Measurements from ENCODE around the gene OPCML. TPM values are rescaled to one million over a fixed set of nuclear protein-coding genes. Genes with fewer than 3 reads are reported as not detected.

Gene OPCML
- total RNA-seq, 4 donors from 2014 or later = not detected

DNA sequence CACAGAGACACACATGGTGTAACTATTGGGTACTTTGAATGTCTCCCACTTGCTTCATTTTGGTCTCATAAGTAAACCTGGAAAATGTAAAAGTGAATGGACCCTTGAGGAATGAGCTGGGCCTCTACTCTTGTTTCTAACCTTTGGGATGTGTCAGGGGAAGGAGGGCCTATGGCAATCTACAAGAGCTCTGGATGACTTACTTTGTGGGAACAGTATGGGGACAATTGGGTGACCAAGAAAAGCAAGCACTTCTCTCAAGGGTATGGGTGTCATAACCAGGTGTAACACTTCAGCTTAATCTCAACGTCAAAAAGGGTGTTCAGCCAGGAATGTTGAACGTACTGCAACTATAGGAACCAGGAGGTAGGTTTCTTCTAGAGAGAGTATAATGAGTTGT, 144.0 kb downstream of the OPCML start:
- Histone ChIP-seq H3K36me3 (no peaks in the 10 kb centered on the region), H3K9me3 (no peaks in the 10 kb centered on the region), H3K4me3 (no peak overlapping the region), H3K27me3 (no peaks in the 10 kb centered on the region), H3K4me1 (no peaks in the 10 kb centered on the region), H3K27ac (no peak overlapping the region)
- TF ChIP-seq POLR2A (IDR thresholded peaks at IDR 0.05) (no peak), EP300 (IDR thresholded peaks at IDR 0.05; ENCODE audit: low read depth) (no peak), POLR2AphosphoS5 (IDR thresholded peaks at IDR 0.05) (no peak)
- TF ChIP-seq, protein P1, sequence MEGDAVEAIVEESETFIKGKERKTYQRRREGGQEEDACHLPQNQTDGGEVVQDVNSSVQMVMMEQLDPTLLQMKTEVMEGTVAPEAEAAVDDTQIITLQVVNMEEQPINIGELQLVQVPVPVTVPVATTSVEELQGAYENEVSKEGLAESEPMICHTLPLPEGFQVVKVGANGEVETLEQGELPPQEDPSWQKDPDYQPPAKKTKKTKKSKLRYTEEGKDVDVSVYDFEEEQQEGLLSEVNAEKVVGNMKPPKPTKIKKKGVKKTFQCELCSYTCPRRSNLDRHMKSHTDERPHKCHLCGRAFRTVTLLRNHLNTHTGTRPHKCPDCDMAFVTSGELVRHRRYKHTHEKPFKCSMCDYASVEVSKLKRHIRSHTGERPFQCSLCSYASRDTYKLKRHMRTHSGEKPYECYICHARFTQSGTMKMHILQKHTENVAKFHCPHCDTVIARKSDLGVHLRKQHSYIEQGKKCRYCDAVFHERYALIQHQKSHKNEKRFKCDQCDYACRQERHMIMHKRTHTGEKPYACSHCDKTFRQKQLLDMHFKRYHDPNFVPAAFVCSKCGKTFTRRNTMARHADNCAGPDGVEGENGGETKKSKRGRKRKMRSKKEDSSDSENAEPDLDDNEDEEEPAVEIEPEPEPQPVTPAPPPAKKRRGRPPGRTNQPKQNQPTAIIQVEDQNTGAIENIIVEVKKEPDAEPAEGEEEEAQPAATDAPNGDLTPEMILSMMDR (IDR thresholded peaks at IDR 0.05) = no peak
- no peak for DNase-seq
- in situ Hi-C loops (cut with MboI; ENCODE audit: low pct_ligation_motif_present in 1 of 4, low pct_unique_long_range_greater_than_20kb in 1 of 4, low sequenced_read_pairs in 3 of 4) = no loop called here
- WGBS, 2 donors (ENCODE audit: low coverage in 1 of 2) = 77% methylated on average over 2 of the region's 2 CpGs; no CpG with 5 or more reads in 1 of the 2 donors
- intact Hi-C loops (cut with DNase I; ENCODE audit: low total_unique reads) = loop anchor here (5.0 kb wide), 1 partner anchor 1359 kb away; no protein-coding TSS in a partner anchor

DNA sequence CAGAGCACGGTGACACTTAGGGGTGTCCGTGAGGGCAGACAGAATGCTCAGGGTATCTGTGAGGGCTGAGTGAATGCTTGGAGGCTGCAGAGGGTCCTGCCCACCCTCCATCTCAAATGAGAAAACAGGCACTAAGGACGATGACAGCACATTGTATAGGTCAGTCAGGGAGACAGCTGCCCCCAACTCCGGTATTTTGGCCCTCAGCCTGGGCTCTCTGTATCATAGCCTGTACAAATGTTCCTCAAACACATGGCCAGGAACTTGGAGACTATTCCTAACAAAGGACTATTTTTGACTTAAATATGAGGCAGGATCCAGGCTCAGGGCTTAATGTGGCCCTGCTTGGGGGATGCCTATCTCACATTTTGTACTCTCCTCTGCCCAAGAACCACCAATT, 145.4 kb downstream of the OPCML start:
- no peak for DNase-seq
- in situ Hi-C loops (cut with MboI; ENCODE audit: low pct_ligation_motif_present in 1 of 4, low pct_unique_long_range_greater_than_20kb in 1 of 4, low sequenced_read_pairs in 3 of 4) = no loop called here
- 72% methylated on average over 4 of the region's 4 CpGs; no CpG with 5 or more reads in 1 of the 2 donors for WGBS, 2 donors (ENCODE audit: low coverage in 1 of 2)
- Histone ChIP-seq H3K4me1 (peaks cover 0 to 11% (median 2%) of the 10 kb centered on the region in 4 donors), H3K9me3 (no peaks in the 10 kb centered on the region), H3K36me3 (no peaks in the 10 kb centered on the region), H3K27ac (no peak overlapping the region), H3K27me3 (no peaks in the 10 kb centered on the region), H3K4me3 (no peak overlapping the region)
- no peak for TF ChIP-seq EP300 (IDR thresholded peaks at IDR 0.05; ENCODE audit: low read depth)
- TF ChIP-seq, protein P1 (IDR thresholded peaks at IDR 0.05) = no peak
- no peak for TF ChIP-seq POLR2A (IDR thresholded peaks at IDR 0.05)
- no peak for TF ChIP-seq POLR2AphosphoS5 (IDR thresholded peaks at IDR 0.05)
- intact Hi-C loops (cut with DNase I; ENCODE audit: low total_unique reads) = loop anchor here (5.0 kb wide), 1 partner anchor 1360 kb away; no protein-coding TSS in a partner anchor

DNA sequence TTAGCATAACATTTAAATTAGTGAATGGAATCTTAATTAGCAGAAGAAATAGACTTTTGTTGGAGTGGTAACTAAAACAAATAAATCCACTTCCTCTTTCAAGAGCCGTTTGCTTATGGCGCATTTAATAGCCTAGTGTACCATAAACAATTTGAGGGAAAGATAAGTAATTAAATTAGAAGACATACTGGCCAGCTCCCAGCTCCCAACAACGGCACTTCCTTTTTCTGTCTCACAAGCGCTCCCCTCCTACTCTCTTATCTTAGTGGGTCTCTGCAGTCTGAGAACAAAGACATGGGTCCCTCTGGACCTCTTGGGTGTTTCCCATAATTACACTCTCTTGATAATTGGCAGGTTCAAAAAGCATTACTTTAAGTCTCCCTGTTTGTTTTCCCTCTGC, 146.0 kb downstream of the OPCML start:
- H3K4me1 ChIP-seq = peaks cover 0 to 11% (median 2%) of the 10 kb centered on the region in 4 donors
- no peak for DNase-seq
- intact Hi-C loops (cut with DNase I; ENCODE audit: low total_unique reads) = loop anchor here (5.0 kb wide), 1 partner anchor 1361 kb away; no protein-coding TSS in a partner anchor
- H3K27me3 ChIP-seq = no peaks in the 10 kb centered on the region
- in situ Hi-C loops (cut with MboI; ENCODE audit: low pct_ligation_motif_present in 1 of 4, low pct_unique_long_range_greater_than_20kb in 1 of 4, low sequenced_read_pairs in 3 of 4) = no loop called here
- H3K4me3 ChIP-seq = no peak overlapping the region
- H3K27ac ChIP-seq = no peak overlapping the region
- TF ChIP-seq EP300 (IDR thresholded peaks at IDR 0.05; ENCODE audit: low read depth) = no peak
- no peaks in the 10 kb centered on the region for H3K36me3 ChIP-seq
- H3K9me3 ChIP-seq = no peaks in the 10 kb centered on the region
- WGBS, 2 donors (ENCODE audit: low coverage in 1 of 2) = 7 to 16% methylated on average over 4 of the region's 4 CpGs

DNA sequence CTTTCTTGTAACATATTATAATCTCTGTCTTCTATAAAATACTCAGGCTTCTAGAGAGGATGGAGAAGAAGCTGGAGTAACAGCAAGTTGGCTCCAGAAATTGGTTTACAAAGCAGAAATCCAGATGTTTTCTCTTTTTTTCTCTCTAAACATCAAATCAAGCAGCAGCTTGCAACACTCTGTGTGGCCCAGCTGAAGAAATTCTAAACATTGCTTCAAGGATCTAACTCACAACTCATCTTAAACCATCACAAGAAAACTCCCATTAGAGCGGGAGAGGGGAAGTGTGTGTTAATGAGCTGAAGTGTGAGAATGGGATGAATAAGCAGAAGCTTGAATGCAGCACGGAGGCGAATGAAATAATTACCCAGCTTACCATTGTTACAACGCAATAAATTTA, 146.5 kb downstream of the OPCML start:
- TF ChIP-seq POLR2A (IDR thresholded peaks at IDR 0.05) (no peak), EP300 (IDR thresholded peaks at IDR 0.05; ENCODE audit: low read depth) (no peak)
- TF ChIP-seq, protein P1 (IDR thresholded peaks at IDR 0.05) = no peak
- in situ Hi-C loops (cut with MboI; ENCODE audit: low pct_ligation_motif_present in 1 of 4, low pct_unique_long_range_greater_than_20kb in 1 of 4, low sequenced_read_pairs in 3 of 4) = no loop called here
- WGBS, 2 donors (ENCODE audit: low coverage in 1 of 2) = 41 to 48% methylated on average over 4 of the region's 4 CpGs
- intact Hi-C loops (cut with DNase I; ENCODE audit: low total_unique reads) = loop anchor here (5.0 kb wide), 1 partner anchor 1362 kb away; no protein-coding TSS in a partner anchor
- no peaks in the 10 kb centered on the region for H3K36me3 ChIP-seq
- H3K4me1 ChIP-seq = peaks cover 0 to 11% (median 2%) of the 10 kb centered on the region in 4 donors
- no peaks in the 10 kb centered on the region for H3K27me3 ChIP-seq
- no peaks in the 10 kb centered on the region for H3K9me3 ChIP-seq
- DNase-seq = no peak
- H3K27ac ChIP-seq = no peak overlapping the region
- H3K4me3 ChIP-seq = no peak overlapping the region

DNA sequence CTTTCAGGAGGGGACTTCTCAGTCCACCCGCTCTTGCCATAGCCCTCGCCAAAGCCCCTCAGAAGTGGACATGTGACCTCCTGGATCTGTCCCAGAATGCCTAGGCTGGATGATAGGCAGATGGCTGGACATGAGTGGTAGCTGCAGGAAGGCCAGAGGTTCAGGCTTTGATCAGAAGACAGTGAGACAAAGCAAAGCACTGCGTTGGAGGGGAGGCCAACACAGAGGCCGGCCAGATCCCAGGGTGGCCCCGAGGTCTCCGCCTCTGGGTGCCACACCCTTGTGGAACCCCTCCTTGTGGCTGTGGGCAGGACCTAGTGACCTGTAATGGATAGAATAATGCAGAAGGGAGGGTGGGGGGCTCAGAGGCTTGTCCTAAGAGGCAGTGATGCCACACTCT, 147.6 kb downstream of the OPCML start:
- 66% methylated on average over 6 of the region's 6 CpGs; no CpG with 5 or more reads in 1 of the 2 donors for WGBS, 2 donors (ENCODE audit: low coverage in 1 of 2)
- no peaks in the 10 kb centered on the region for H3K27me3 ChIP-seq
- DNase-seq = no peak
- no peak overlapping the region for H3K4me3 ChIP-seq
- no peaks in the 10 kb centered on the region for H3K9me3 ChIP-seq
- peaks cover 0 to 11% (median 2%) of the 10 kb centered on the region in 4 donors for H3K4me1 ChIP-seq
- in situ Hi-C loops (cut with MboI; ENCODE audit: low pct_ligation_motif_present in 1 of 4, low pct_unique_long_range_greater_than_20kb in 1 of 4, low sequenced_read_pairs in 3 of 4) = no loop called here
- H3K27ac ChIP-seq = no peak overlapping the region
- intact Hi-C loops (cut with DNase I; ENCODE audit: low total_unique reads) = loop anchor here (5.0 kb wide), 1 partner anchor 1363 kb away; no protein-coding TSS in a partner anchor
- TF ChIP-seq POLR2AphosphoS5 (IDR thresholded peaks at IDR 0.05) (no peak), EP300 (IDR thresholded peaks at IDR 0.05; ENCODE audit: low read depth) (no peak), POLR2A (IDR thresholded peaks at IDR 0.05) (no peak)
- TF ChIP-seq, protein P1 (IDR thresholded peaks at IDR 0.05) = no peak
- no peaks in the 10 kb centered on the region for H3K36me3 ChIP-seq

Data from transverse colon (tissue), 4 donors.